ENCODE results near the gene SNORC.

SNORC gene

GRCh38 chr2:232870766-232871371 lies 805 bp downstream of the SNORC start:
- DNase-seq = no peak

GRCh38 chr2:232871418-232871834 lies 1.4 kb downstream of the SNORC start:
- DNase-seq = no peak

GRCh38 chr2:232871835-232872736 lies 2.0 kb downstream of the SNORC start:
- DNase-seq = no peak

- DNase-seq = no peak
Observed at GRCh38 chr2:232872826-232873225, 2.8 kb downstream of the SNORC start.

- DNase-seq = no peak
Observed at GRCh38 chr2:232873292-232873908, 3.3 kb downstream of the SNORC start.

- DNase-seq = no peak
Observed at GRCh38 chr2:232873909-232874641, 4.0 kb downstream of the SNORC start.

- no peak for DNase-seq
Observed at GRCh38 chr2:232874677-232875223, 4.7 kb downstream of the SNORC start.

GRCh38 chr2:232875256-232876121 lies 5.4 kb downstream of the SNORC start:
- no peak for DNase-seq

GRCh38 chr2:232876161-232876977 lies 6.3 kb downstream of the SNORC start:
- DNase-seq = no peak

- DNase-seq = no peak
Observed at GRCh38 chr2:232876978-232877441, 6.9 kb downstream of the SNORC start.

- no peak for DNase-seq
Observed at GRCh38 chr2:232877940-232878511, 8.0 kb downstream of the SNORC start.

- no peak for DNase-seq
Observed at GRCh38 chr2:232878855-232879617, 9.0 kb downstream of the SNORC start.

- DNase-seq = no peak
Observed at GRCh38 chr2:232879618-232880494, 9.8 kb downstream of the SNORC start.

- DNase-seq = no peak
Observed at GRCh38 chr2:232880764-232881351, 10.8 kb downstream of the SNORC start.

GRCh38 chr2:232882085-232882484 lies 12.0 kb downstream of the SNORC start:
- DNase-seq = no peak

GRCh38 chr2:232882505-232883115 lies 12.5 kb downstream of the SNORC start:
- DNase-seq = no peak

- DNase-seq = no peak
Observed at GRCh38 chr2:232883116-232883721, 13.2 kb downstream of the SNORC start.
